GM11168 (cell line): ENCODE measurements around the gene TMEM63A.
"Not testable (repeated sequence)": the region's sequence is repeated elsewhere in the genome, so short reads cannot be mapped to it uniquely, and the experiment has no call there.

ENCODE experiments used
- in situ Hi-C: fragments of 300-500 bp; cut with MboI; formaldehyde crosslinking; loops from one replicate; pipeline ENCODE4 v1.12.0; 2022; ENCODE audit warnings: low sequenced_read_pairs; ENCODE audit not compliant: unreplicated experiment

Gene TMEM63A

GRCh38 chr1:225827076-225827475 lies 55.1 kb downstream of the TMEM63A start:
- in situ Hi-C loops, result no loop called here

- in situ Hi-C loops, result no loop called here
Measured at GRCh38 chr1:225825607-225826007, 56.6 kb downstream of the TMEM63A start.

DNA sequence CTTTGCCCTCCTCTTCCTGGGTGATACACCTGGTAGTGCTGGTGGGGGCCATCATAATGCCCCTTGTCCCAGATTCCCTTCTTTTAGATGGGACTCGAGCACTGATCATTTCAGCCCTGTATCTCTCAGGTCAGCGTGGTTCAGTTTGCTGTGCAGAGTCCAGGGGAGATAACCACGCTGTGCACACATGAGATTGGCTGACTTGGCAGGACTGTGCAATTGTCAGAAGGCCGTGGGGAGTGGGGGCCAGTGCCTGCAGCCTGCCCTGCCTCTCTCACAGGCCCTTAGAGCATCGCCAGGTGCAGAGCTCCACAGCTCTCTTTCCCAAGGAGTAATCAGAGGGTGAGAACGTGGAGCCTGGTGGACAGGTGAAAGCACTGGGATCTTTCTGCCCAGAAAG lies 57.1 kb downstream of the TMEM63A start:
- in situ Hi-C loops, result no loop called here

DNA sequence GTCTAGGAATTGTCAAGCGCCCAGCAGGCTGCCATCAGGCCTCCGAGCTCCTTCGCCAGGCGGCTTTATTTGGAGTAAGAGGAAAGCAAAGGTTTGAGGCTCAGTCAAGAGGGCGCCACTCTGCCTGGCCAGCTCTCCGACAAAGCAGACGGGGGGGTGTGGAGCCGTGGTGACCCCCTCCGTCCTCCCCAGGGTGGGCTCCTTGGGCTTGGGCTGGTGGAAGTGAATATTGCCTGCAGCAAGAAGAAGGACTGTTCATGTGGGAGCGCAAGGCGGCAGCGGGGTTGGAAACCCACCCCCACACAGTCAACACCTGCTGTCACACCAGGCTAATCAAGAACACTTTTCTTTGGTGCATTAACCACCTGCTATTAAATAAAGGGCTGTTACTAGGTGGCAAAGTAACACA lies 57.6 kb downstream of the TMEM63A start:
- in situ Hi-C loops, result no loop called here

- in situ Hi-C loops, result no loop called here
Measured at GRCh38 chr1:225823811-225824261, 58.3 kb downstream of the TMEM63A start.

DNA sequence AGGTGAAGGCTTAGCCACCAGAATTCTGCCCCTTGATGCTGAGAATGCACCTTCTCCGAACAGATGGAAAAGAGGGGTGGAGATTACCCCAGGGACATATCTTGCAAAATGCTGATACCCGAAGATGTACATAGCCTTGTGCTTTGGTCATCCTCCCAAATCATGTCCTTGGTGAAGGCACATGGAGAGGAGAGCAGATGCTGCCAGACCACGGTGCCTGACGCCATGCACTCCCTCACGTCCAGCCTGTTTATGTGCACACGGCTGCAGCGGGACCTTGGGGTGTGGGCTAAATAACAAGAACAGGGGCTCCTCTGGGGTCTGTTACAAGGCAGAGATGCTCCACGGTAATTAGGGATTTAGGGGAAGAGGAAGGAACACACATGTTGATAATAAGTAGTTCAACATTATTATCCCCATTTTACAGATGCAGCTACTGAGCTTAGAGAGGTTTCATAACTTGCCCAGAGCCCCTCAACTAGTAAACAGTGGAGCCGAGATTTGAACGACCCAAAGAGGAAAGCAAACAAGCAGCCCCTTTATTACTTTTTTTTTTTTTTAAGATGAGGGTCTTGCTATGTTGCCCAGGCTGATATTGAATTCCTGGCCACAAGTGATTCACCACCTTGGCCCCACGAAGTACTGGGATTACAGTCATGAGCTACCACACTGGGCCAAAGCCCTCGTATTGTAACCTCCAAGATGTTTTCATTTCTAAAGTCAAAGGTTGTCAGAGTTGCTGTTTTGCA lies 59.4 kb downstream of the TMEM63A start:
- in situ Hi-C loops, result no loop called here

- in situ Hi-C loops, result no loop called here
Measured at GRCh38 chr1:225820522-225821120, 61.6 kb downstream of the TMEM63A start.

GRCh38 chr1:225819346-225820192 lies 62.6 kb downstream of the TMEM63A start:
- in situ Hi-C loops, result no loop called here

DNA sequence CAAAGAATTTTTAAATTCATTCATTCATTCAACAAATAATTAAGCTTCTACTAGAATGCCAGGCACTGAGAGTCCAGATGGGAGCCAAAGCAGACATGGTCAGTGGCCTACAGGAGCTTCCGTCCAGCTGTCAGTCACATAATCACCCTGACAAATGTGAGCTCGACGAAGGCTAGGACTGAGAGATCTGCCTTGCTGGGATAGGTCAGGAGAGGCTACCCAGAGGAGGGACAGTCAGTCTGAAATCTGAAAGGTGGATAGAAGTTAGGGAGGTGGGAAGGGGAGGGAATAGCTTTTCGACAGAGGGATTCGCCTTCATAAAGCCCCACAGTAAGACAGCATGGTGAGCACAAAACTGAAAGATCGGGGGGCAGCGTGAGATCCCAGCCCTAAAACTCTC lies 64.0 kb downstream of the TMEM63A start:
- in situ Hi-C loops, result no loop called here

GRCh38 chr1:225817611-225818061 lies 64.5 kb downstream of the TMEM63A start:
- in situ Hi-C loops, result no loop called here

- in situ Hi-C loops, result no loop called here
Measured at GRCh38 chr1:225816643-225817538, 65.3 kb downstream of the TMEM63A start.

- in situ Hi-C loops, result no loop called here
Measured at GRCh38 chr1:225815526-225816178, 66.5 kb downstream of the TMEM63A start.

DNA sequence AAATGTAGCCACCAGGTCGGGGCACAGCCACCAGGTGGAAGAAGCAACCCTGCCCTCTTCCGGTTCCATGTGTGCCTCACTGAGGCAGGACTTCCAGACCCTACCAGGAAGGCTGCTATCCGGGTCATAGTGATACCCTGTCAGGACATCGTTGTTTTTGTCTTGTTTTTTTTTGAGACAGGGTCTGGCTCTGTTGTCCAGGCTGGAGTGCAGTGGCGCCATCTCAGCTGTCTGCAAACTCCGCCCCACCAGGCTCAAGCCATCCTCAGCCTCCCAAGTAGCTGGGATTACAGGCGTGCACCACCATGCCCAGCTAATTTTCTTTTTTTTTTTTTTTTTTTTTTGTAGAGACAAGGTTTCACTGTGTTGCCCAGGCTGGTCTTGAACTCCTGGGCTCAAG lies 67.1 kb downstream of the TMEM63A start:
- in situ Hi-C loops, result not testable (repeated sequence)

GRCh38 chr1:225814381-225814780 lies 67.8 kb downstream of the TMEM63A start:
- in situ Hi-C loops, result no loop called here

- in situ Hi-C loops, result no loop called here
Measured at GRCh38 chr1:225813214-225813964, 68.8 kb downstream of the TMEM63A start.

DNA sequence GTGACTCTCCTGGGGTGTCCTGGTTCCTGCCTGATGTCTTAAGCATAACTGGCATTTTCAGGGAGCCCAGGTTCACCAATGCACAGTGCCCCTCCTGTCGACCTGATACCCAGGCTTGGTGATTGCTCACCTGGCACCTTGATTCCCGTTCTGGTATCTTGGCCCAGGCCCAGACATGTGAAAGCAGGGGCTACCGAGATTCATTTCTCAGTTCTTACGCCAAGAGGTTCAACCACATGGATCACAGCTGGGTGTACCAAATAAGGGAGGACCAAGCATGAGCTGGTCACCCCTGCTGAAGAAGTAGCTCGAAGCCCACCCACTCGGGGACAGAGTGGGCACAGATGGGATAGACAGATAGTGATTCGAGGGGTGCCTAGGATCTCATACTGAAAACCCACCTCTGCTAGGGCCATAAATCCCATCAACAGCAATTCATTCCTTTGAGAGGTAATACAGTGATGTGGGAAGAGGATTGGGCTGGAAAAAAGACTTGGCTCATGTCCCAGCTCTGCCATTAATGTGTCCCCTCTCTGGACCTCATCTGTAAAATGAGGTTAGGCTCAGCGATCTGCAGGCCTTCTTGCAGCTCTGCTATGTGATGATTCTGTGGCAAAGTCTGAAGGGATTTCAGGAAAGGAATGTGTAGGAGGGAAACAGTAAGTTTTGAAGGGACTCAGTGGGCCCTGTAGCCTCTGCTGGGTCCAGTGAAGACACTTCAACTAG lies 69.5 kb downstream of the TMEM63A start:
- in situ Hi-C loops, result no loop called here

- in situ Hi-C loops, result no loop called here
Measured at GRCh38 chr1:225811622-225812487, 70.3 kb downstream of the TMEM63A start.
